Upper lobe of left lung (tissue), 6 donors: ENCODE data around the gene CD46. TPM values are rescaled to one million over a fixed set of nuclear protein-coding genes. Genes with fewer than 3 reads are reported as not detected.

Experiments
- ATAC-seq, 2 donors: fragments of 200-7000 bp; cut with Tn5 transposase; one replicate each; pipeline ENCODE4 v1.9.1; 2022; ENCODE audit warnings: mild to moderate bottlenecking in 2 of 2, moderate library complexity in 2 of 2; ENCODE audit not compliant: low FRiP score in 2 of 2
- DNase-seq, 2 donors: peaks; one replicate each; pipeline ENCODE4 v3.0.0-alpha.2; 2019 to 2020
- H3K27ac ChIP-seq, 4 donors: fragments of 200-600 bp; sonication (generic); one replicate each; pipeline ENCODE4 v1.5.1; 2016 to 2019
- H3K27me3 ChIP-seq, 4 donors: fragments of 200-600 bp; sonication (generic); one replicate each; pipeline ENCODE4 v1.5.1; 2017 to 2019
- H3K36me3 ChIP-seq, 4 donors: fragments of 200-600 bp; sonication (generic); one replicate each; pipeline ENCODE4 v1.5.1; 2016 to 2019
- H3K4me1 ChIP-seq, 4 donors: fragments of 200-600 bp; sonication (generic); one replicate each; pipeline ENCODE4 v1.5.1; 2018 to 2019
- H3K4me3 ChIP-seq, 4 donors: fragments of 200-600 bp; sonication (generic); one replicate each; pipeline ENCODE4 v1.5.1; 2017 to 2019; ENCODE audit warnings: mild to moderate bottlenecking in 2 of 4, moderate library complexity in 1 of 4
- H3K9me3 ChIP-seq, 4 donors: fragments of 200-600 bp; sonication (generic); one replicate each; pipeline ENCODE4 v1.5.1; 2018 to 2019
- EP300 ChIP-seq, 4 donors: sonication (generic); formaldehyde crosslinking; IDR thresholded peaks; one replicate each; pipeline ENCODE4 v1.5.1; 2017; ENCODE audit warnings: antibody characterized with exemption in 4 of 4, control low read depth in 2 of 4
- POLR2A ChIP-seq, 4 donors: fragments of 450-650 bp; IDR thresholded peaks; one replicate each; pipeline ENCODE4 v1.5.1; 2016 to 2017; ENCODE audit warnings: antibody characterized with exemption in 4 of 4, mild to moderate bottlenecking in 2 of 4
- POLR2AphosphoS5 ChIP-seq, 2 donors: sonication (generic); formaldehyde crosslinking; IDR thresholded peaks; one replicate each; pipeline ENCODE4 v1.5.1; 2017; ENCODE audit warnings: antibody characterized with exemption in 2 of 2
- WGBS, 2 donors: methylation state at CpG; one replicate each; pipeline ENCODE4 v1.1.5; 2017 to 2018; 5-methylcytosine and 5-hydroxymethylcytosine counted together
- total RNA-seq, 6 donors: library from RNA; depleted of rRNA in 4 of 6; stranded (reverse); fragments of >200 nt in 4 of 6; gene quantifications; one replicate each; pipeline versions ENCODE4 v1.1.0 to v1.2.1, GENCODE V29; 2016 to 2021
- TF ChIP-seq, protein P1 (sequence below), 6 experiments: fragments of 450-650 bp in 4 of 6; fragments of 200-600 bp in 2 of 6; sonication (generic) in 2 of 6; IDR thresholded peaks; one replicate each; pipeline ENCODE4 v1.5.1; 2016 to 2019; ENCODE audit warnings: antibody characterized with exemption in 6 of 6
- donor health status: DM: no; HTN: no; CAD: no; lungs with moderate emphysema.
- donor health status: DM: no; HTN: yes; CAD: no; lungs with severe emphysema.

Gene CD46
- total RNA-seq, 6 donors from 2014 or later, result 105 to 358 (median 248) TPM

DNA sequence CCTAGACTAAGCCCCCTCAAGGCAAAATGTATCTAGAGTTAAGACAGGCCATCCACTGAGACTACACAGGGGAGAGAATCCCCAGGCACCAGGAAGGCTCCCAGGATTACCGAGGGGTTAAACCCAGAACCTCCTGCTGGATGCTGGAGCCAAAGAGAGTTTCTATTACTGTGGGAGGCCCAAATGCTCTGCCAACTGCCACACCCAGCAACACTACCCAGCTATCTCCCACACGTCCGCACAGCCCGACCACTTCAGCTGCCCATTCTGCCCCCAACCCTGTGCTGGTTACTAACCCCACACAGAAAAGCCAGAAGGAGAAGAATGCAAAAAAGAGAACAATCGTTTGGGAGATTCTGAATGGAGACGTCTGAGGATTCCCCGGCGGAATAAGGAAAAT lies 63.6 kb downstream of the CD46 start:
- H3K9me3 ChIP-seq, result no peaks in the 10 kb centered on the region
- ATAC-seq (no peak), DNase-seq (no peak)
- peaks cover 90 to 98% (median 97%) of the 10 kb centered on the region in 4 donors for H3K4me1 ChIP-seq
- H3K27ac ChIP-seq, result peak overlapping the region in 3 of 4 donors; percentile 16 to 90 (median 86)
- H3K27me3 ChIP-seq, result no peaks in the 10 kb centered on the region
- no peak overlapping the region for H3K4me3 ChIP-seq
- WGBS, 2 donors, result 69 to 70% methylated on average over 8 of the region's 8 CpGs
- TF ChIP-seq POLR2AphosphoS5 (IDR thresholded peaks at IDR 0.05), result no peak
- TF ChIP-seq EP300 (IDR thresholded peaks at IDR 0.05), result no peak
- TF ChIP-seq, protein P1, sequence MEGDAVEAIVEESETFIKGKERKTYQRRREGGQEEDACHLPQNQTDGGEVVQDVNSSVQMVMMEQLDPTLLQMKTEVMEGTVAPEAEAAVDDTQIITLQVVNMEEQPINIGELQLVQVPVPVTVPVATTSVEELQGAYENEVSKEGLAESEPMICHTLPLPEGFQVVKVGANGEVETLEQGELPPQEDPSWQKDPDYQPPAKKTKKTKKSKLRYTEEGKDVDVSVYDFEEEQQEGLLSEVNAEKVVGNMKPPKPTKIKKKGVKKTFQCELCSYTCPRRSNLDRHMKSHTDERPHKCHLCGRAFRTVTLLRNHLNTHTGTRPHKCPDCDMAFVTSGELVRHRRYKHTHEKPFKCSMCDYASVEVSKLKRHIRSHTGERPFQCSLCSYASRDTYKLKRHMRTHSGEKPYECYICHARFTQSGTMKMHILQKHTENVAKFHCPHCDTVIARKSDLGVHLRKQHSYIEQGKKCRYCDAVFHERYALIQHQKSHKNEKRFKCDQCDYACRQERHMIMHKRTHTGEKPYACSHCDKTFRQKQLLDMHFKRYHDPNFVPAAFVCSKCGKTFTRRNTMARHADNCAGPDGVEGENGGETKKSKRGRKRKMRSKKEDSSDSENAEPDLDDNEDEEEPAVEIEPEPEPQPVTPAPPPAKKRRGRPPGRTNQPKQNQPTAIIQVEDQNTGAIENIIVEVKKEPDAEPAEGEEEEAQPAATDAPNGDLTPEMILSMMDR (IDR thresholded peaks at IDR 0.05), result no peak
- TF ChIP-seq POLR2A (IDR thresholded peaks at IDR 0.05), result no peak
- peaks cover 27 to 88% (median 71%) of the 10 kb centered on the region in 4 donors for H3K36me3 ChIP-seq

DNA sequence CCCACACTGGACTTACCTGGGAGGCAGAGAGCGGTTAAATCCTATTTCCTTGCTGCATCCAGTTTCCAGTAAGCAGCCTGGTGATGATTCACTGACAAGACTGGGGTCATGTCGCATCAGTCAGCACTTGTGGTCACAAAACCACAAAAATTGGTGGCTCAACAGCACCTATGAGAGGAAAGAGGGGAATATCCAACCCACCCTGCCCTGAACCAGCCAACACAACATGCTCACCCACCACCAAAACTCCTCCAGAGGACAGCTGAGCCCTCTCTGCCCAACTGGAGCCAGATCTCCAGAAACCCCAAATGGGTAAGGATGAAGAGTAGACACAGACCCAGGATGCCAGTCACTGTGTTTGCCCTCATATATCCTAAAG lies 64.0 kb downstream of the CD46 start:
- no peak for DNase-seq
- peaks cover 27 to 84% (median 68%) of the 10 kb centered on the region in 4 donors for H3K36me3 ChIP-seq
- no peak for ATAC-seq
- H3K27ac ChIP-seq, result peak overlapping the region; percentile 16 to 90 (median 58)
- no peaks in the 10 kb centered on the region for H3K9me3 ChIP-seq
- H3K4me1 ChIP-seq, result peaks cover 90 to 98% (median 97%) of the 10 kb centered on the region in 4 donors
- TF ChIP-seq, protein P1 (IDR thresholded peaks at IDR 0.05), result no peak
- TF ChIP-seq POLR2AphosphoS5 (IDR thresholded peaks at IDR 0.05) (peak in 1 of 2 donors; percentile 49), POLR2A (IDR thresholded peaks at IDR 0.05) (no peak), EP300 (IDR thresholded peaks at IDR 0.05) (no peak)
- no peak overlapping the region for H3K4me3 ChIP-seq
- WGBS, 2 donors, result 64 to 74% methylated on average over 2 of the region's 2 CpGs
- H3K27me3 ChIP-seq, result no peaks in the 10 kb centered on the region

DNA sequence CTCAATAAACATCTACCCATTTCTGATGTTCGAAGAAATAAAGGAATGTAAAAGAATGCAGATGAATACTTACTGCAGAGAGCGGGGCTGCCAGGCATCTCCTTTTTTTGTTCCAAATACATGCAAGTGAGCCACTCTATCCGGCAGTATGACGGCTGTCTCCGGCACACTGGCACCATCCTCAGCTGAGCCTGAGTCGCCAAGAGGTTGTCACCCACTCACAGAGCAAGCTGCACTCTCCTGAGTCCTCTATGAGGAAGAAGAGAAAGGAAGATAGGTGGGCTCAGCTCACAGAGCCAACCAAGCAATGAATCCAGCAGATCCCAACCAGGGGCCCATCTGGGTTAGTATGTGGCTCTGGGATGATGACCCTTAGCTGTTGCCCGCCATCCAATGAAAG lies 65.3 kb downstream of the CD46 start:
- no peak for TF ChIP-seq POLR2AphosphoS5 (IDR thresholded peaks at IDR 0.05)
- TF ChIP-seq EP300 (IDR thresholded peaks at IDR 0.05), result no peak
- TF ChIP-seq, protein P1 (IDR thresholded peaks at IDR 0.05), result no peak
- WGBS, 2 donors, result 88 to 93% methylated on average over 7 of the region's 7 CpGs
- Histone ChIP-seq H3K9me3 (no peaks in the 10 kb centered on the region), H3K27me3 (no peaks in the 10 kb centered on the region), H3K4me1 (peaks cover 90 to 98% (median 97%) of the 10 kb centered on the region in 4 donors), H3K27ac (peak overlapping the region in 3 of 4 donors; percentile 31 to 90 (median 69)), H3K36me3 (peaks cover 27 to 81% (median 61%) of the 10 kb centered on the region in 4 donors), H3K4me3 (peak overlapping the region in 2 of 4 donors; percentile 5 to 7)
- DNase-seq (no peak), ATAC-seq (no peak)

DNA sequence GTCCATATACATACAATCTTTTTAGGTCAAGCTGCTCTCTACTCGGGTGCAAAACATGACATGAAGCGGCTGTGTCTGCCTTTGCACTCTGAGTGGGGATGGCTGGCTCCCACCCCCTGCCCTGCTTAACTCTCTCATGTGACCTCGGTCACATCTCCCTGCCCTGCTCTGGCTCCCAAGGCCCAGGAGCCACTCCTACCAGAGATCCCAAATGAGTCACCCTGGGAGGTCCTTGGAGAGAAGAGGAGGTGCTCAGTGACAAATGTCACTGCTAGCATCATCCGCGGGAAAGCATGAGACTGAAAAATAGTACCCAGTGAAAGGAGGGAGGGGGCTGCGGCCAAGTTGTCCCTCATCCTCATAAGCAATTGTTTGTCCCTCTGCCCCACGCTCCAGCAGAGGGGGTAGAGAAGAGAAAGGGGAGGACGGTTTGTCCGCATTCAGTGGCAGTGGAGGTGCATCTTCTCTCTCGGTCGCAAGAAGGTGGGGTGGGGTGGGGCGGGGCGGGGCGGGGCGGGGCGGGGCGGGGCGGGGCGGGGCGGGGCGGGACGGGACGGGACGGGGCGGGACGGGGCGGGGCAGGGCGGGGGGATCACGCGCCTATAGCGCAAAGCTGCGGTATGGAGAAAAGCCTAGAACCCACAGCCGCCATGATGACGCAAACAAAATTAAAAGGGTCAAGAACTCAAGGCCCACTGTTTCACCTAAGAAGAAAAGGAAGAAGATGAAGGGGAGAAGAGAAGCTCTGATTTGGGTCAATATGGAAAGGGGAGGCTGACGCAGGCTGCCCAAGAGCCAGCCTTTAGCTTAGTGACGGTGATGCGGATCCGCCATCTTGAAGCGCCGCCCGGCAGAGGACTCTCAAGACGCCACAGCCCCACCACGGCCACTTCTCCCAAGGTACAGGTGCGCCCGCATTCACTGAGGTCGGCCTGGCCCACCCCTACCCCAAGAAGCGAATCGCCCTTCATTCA lies 66.2 kb downstream of the CD46 start:
- Histone ChIP-seq H3K9me3 (no peaks in the 10 kb centered on the region), H3K27me3 (no peaks in the 10 kb centered on the region), H3K4me3 (peak overlapping the region in 2 of 4 donors; percentile 67 to 68), H3K36me3 (peaks cover 27 to 72% (median 54%) of the 10 kb centered on the region in 4 donors), H3K4me1 (peaks cover 82 to 93% (median 91%) of the 10 kb centered on the region in 4 donors), H3K27ac (peak overlapping the region; percentile 23 to 98 (median 64))
- ATAC-seq, result no peak
- WGBS, 2 donors, result 89 to 90% methylated on average over 41 to 47 of the region's 48 CpGs
- TF ChIP-seq POLR2A (IDR thresholded peaks at IDR 0.05), result no peak
- TF ChIP-seq, protein P1 (IDR thresholded peaks at IDR 0.05), result no peak
- no peak for TF ChIP-seq EP300 (IDR thresholded peaks at IDR 0.05)
- no peak for TF ChIP-seq POLR2AphosphoS5 (IDR thresholded peaks at IDR 0.05)
- no peak for DNase-seq
